Measurements from ENCODE around the gene NPIPB4. TPM values are rescaled to one million over a fixed set of nuclear protein-coding genes. Genes with fewer than 3 reads are reported as not detected.

Gene NPIPB4
- total RNA-seq, 1 donor from 2014 or later: 269 TPM

Other genes with a start within 250 kb of the NPIPB4 start
- 0.12 and 0.15 TPM in 2 replicates for gene IGSF6, start 205.1 kb downstream of the NPIPB4 start, total RNA-seq
- 0.05 and 0.12 TPM in 2 replicates for gene OTOA, start 193.8 kb downstream of the NPIPB4 start, total RNA-seq
- 230 and 234 TPM in 2 replicates for gene UQCRC2, start 95.6 kb upstream of the NPIPB4 start, total RNA-seq
- gene PDZD9, start 143.4 kb upstream of the NPIPB4 start, total RNA-seq: not detected in 2 replicates
- gene MOSMO, start 150.4 kb upstream of the NPIPB4 start, total RNA-seq: 16.0 and 17.6 TPM in 2 replicates
- gene VWA3A, start 234.8 kb upstream of the NPIPB4 start, total RNA-seq: 0.20 and 0.32 TPM in 2 replicates